SHP77 treated with DMSO at 0.1 percent for 48 hours (cell line): ENCODE results near the gene CUEDC1.
"Not testable (repeated sequence)": the region's sequence is repeated elsewhere in the genome, so short reads cannot be mapped to it uniquely, and the experiment has no call there.

Experiments used
- DNase-seq: peaks from one replicate; lab custom pipeline; 2025; lab: John Stamatoyannopoulos, UW

CUEDC1 gene

GRCh38 chr17:57861000-57861789 lies 94.0 kb downstream of the CUEDC1 start:
- DNase-seq, result no peak

- no peak for DNase-seq
Observed at GRCh38 chr17:57860414-57860999, 94.7 kb downstream of the CUEDC1 start.

- DNase-seq, result no peak
Observed at GRCh38 chr17:57859601-57860413, 95.4 kb downstream of the CUEDC1 start.

GRCh38 chr17:57858838-57859237 lies 96.4 kb downstream of the CUEDC1 start:
- no peak for DNase-seq

GRCh38 chr17:57856792-57857620 lies 98.2 kb downstream of the CUEDC1 start:
- no peak for DNase-seq

GRCh38 chr17:57855391-57856035 lies 99.7 kb downstream of the CUEDC1 start:
- no peak for DNase-seq

- DNase-seq, result no peak
Observed at GRCh38 chr17:57853695-57854094, 101.5 kb downstream of the CUEDC1 start.

GRCh38 chr17:57852955-57853328 lies 102.3 kb downstream of the CUEDC1 start:
- no peak for DNase-seq

GRCh38 chr17:57852092-57852954 lies 102.9 kb downstream of the CUEDC1 start:
- no peak for DNase-seq

- peak; percentile 87 for DNase-seq
Observed at GRCh38 chr17:57849874-57850754, 105.1 kb downstream of the CUEDC1 start, which contains the start of gene MRPS23. TSS of gene MRPS23 (minus strand) at chr17:57850044. CDS start at chr17:57850010, 34 bp downstream.

- DNase-seq, result no peak
Observed at GRCh38 chr17:57849163-57849873, 105.9 kb downstream of the CUEDC1 start.

GRCh38 chr17:57846056-57846945 lies 108.9 kb downstream of the CUEDC1 start:
- DNase-seq, result not testable (repeated sequence)

GRCh38 chr17:57842280-57842679 lies 112.9 kb downstream of the CUEDC1 start:
- DNase-seq, result no peak

- DNase-seq, result no peak
Observed at GRCh38 chr17:57839571-57839923, 115.7 kb downstream of the CUEDC1 start.

- no peak for DNase-seq
Observed at GRCh38 chr17:57838857-57839570, 116.2 kb downstream of the CUEDC1 start.

GRCh38 chr17:57838453-57838852 lies 116.8 kb downstream of the CUEDC1 start:
- DNase-seq, result no peak

- DNase-seq, result no peak
Observed at GRCh38 chr17:57835333-57835900, 119.8 kb downstream of the CUEDC1 start.
